Esophagus squamous epithelium (tissue), 5 donors: ENCODE data around the gene VIM. TPM values are rescaled to one million over a fixed set of nuclear protein-coding genes. Genes with fewer than 3 reads are reported as not detected.
"Not testable (repeated sequence)": the region's sequence is repeated elsewhere in the genome, so short reads cannot be mapped to it uniquely, and the experiment has no call there.

Experiments used
- DNase-seq: peaks from one replicate; lab custom pipeline; 2025; lab: John Stamatoyannopoulos, UW
- H3K27ac ChIP-seq, 4 donors: fragments of 200-600 bp; sonication (generic); one replicate each; pipeline ENCODE4 v1.5.1; 2016 to 2019; ENCODE audit warnings: mild to moderate bottlenecking in 1 of 4
- H3K27me3 ChIP-seq, 4 donors: fragments of 200-600 bp; sonication (generic); 1 replicate in 3 of 4; 2 replicates in 1 of 4; pipeline versions ENCODE4 v1.5.1 to v1.6.0; 2017 to 2021; ENCODE audit warnings: antibody characterized with exemption in 1 of 4
- H3K36me3 ChIP-seq, 3 donors: fragments of 200-600 bp; sonication (generic); one replicate each; pipeline ENCODE4 v1.5.1; 2016 to 2019
- H3K4me1 ChIP-seq, 3 donors: fragments of 200-600 bp; sonication (generic); one replicate each; pipeline ENCODE4 v1.5.1; 2017 to 2019
- H3K4me3 ChIP-seq, 4 donors: fragments of 200-600 bp; sonication (generic); 1 replicate in 3 of 4; 2 replicates in 1 of 4; pipeline ENCODE4 v1.5.1; 2016 to 2019; ENCODE audit warnings: mild to moderate bottlenecking in 2 of 4, moderate library complexity in 1 of 4
- H3K9me3 ChIP-seq, 3 donors: fragments of 200-600 bp; sonication (generic); one replicate each; pipeline ENCODE4 v1.5.1; 2016 to 2019
- CTCF ChIP-seq, 6 experiments: fragments of 450-650 bp in 4 of 6; fragments of 200-600 bp in 2 of 6; sonication (generic) in 2 of 6; IDR thresholded peaks; one replicate each; pipeline ENCODE4 v1.5.1; 2016 to 2019; ENCODE audit warnings: antibody characterized with exemption in 6 of 6, mild to moderate bottlenecking in 4 of 6, moderate library complexity in 4 of 6
- POLR2A ChIP-seq, 4 donors: fragments of 450-650 bp; IDR thresholded peaks; one replicate each; pipeline ENCODE4 v1.6.1; 2017; ENCODE audit warnings: antibody characterized with exemption in 4 of 4, mild to moderate bottlenecking in 4 of 4, moderate library complexity in 3 of 4
- WGBS, 2 donors: methylation state at CpG; one replicate each; pipeline ENCODE4 v1.1.5; 2018; 5-methylcytosine and 5-hydroxymethylcytosine counted together
- intact Hi-C: fragments of 100-400 bp; cut with DNase I; formaldehyde crosslinking; loops from one replicate; pipeline ENCODE4 v1.15.0; 2022
- total RNA-seq, 4 donors: library from RNA; depleted of rRNA; stranded (reverse); fragments of >200 nt; gene quantifications; one replicate each; pipeline ENCODE4 v1.1.0, GENCODE V29; 2016
- donor health status: DM: yes; HTN: yes; CAD: no.

The VIM gene
- total RNA-seq, 4 donors from 2014 or later = 55.2 to 1,252 (median 375) TPM

- Histone ChIP-seq H3K36me3 (no peaks in the 10 kb centered on the region), H3K27ac (no peak overlapping the region), H3K4me3 (no peak overlapping the region), H3K27me3 (peaks cover 0 to 10% (median 0%) of the 10 kb centered on the region in 4 donors), H3K4me1 (no peaks in the 10 kb centered on the region), H3K9me3 (peaks cover 6 to 34% (median 20%) of the 10 kb centered on the region in 3 donors)
- no peak for TF ChIP-seq POLR2A (IDR thresholded peaks at IDR 0.05)
- no peak for TF ChIP-seq CTCF (IDR thresholded peaks at IDR 0.05)
- 78 to 88% methylated on average over 4 of the region's 4 CpGs for WGBS, 2 donors
- DNase-seq = no peak
- intact Hi-C loops = no loop called here
These were observed 34.5 kb downstream of the VIM start for GRCh38 chr10:17262502-17262901.

- Histone ChIP-seq H3K27ac (no peak overlapping the region), H3K9me3 (peaks cover 6 to 34% (median 20%) of the 10 kb centered on the region in 3 donors), H3K4me3 (no peak overlapping the region), H3K4me1 (no peaks in the 10 kb centered on the region), H3K36me3 (no peaks in the 10 kb centered on the region), H3K27me3 (peaks cover 0 to 10% (median 0%) of the 10 kb centered on the region in 4 donors)
- 84 to 89% methylated on average over 8 of the region's 8 CpGs for WGBS, 2 donors
- intact Hi-C loops = no loop called here
- no peak for DNase-seq
- TF ChIP-seq POLR2A (IDR thresholded peaks at IDR 0.05) (no peak), CTCF (IDR thresholded peaks at IDR 0.05) (no peak)
These were observed 35.5 kb downstream of the VIM start for GRCh38 chr10:17263580-17263979.

GRCh38 chr10:17265468-17265867 lies 37.4 kb downstream of the VIM start:
- intact Hi-C loops = no loop called here
- 38 to 39% methylated on average over 2 of the region's 2 CpGs for WGBS, 2 donors
- Histone ChIP-seq H3K4me1 (no peaks in the 10 kb centered on the region), H3K27ac (no peak overlapping the region), H3K36me3 (no peaks in the 10 kb centered on the region), H3K4me3 (no peak overlapping the region), H3K27me3 (peaks cover 0 to 10% (median 0%) of the 10 kb centered on the region in 4 donors), H3K9me3 (peaks cover 6 to 34% (median 20%) of the 10 kb centered on the region in 3 donors)
- TF ChIP-seq POLR2A (IDR thresholded peaks at IDR 0.05) (no peak), CTCF (IDR thresholded peaks at IDR 0.05) (no peak)
- DNase-seq = no peak

DNA sequence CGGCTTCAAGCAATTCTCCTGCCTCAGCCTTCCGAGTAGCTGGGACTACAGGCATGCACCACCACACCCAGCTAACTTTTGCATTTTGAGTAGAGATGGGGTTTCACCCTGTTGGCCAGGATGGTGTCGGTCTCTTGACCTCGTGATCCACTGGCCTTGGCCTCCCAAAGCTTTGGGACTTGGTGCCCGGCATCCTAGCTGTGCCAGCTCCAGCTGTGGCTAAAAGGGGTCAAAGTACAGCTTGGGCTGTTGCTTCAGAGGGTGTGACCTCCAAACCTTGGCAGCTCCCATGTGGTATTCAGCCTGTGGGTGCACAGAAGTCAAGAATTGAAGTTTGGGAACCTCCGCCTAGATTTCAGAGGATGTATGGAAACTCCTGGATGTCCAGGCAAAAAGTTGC lies 38.5 kb downstream of the VIM start:
- H3K36me3 ChIP-seq, H3K4me1 ChIP-seq, H3K4me3 ChIP-seq, H3K27ac ChIP-seq, intact Hi-C loops, DNase-seq: not testable (repeated sequence)
- Histone ChIP-seq H3K9me3 (peaks cover 6 to 26% (median 18%) of the 10 kb centered on the region in 3 donors), H3K27me3 (peaks cover 0 to 15% (median 0%) of the 10 kb centered on the region in 4 donors)
- 80 to 95% methylated on average over 1 to 6 of the region's 6 CpGs for WGBS, 2 donors

GRCh38 chr10:17272648-17273047 lies 44.6 kb downstream of the VIM start:
- TF ChIP-seq POLR2A (IDR thresholded peaks at IDR 0.05) (no peak), CTCF (IDR thresholded peaks at IDR 0.05) (no peak)
- Histone ChIP-seq H3K4me1 (no peaks in the 10 kb centered on the region), H3K9me3 (peaks cover 0 to 6% (median 0%) of the 10 kb centered on the region in 3 donors), H3K27ac (no peak overlapping the region), H3K36me3 (no peaks in the 10 kb centered on the region), H3K4me3 (no peak overlapping the region), H3K27me3 (peaks cover 0 to 5% (median 0%) of the 10 kb centered on the region in 4 donors)
- intact Hi-C loops = no loop called here
- DNase-seq = no peak
- WGBS, 2 donors = 93 to 94% methylated on average over 11 to 12 of the region's 12 CpGs

GRCh38 chr10:17273403-17273802 lies 45.4 kb downstream of the VIM start:
- H3K27ac ChIP-seq = no peak overlapping the region
- intact Hi-C loops = no loop called here
- WGBS, 2 donors = 24 to 49% methylated on average over 2 of the region's 2 CpGs
- H3K9me3 ChIP-seq = peaks cover 0 to 6% (median 0%) of the 10 kb centered on the region in 3 donors
- H3K27me3 ChIP-seq = peaks cover 0 to 5% (median 0%) of the 10 kb centered on the region in 4 donors
- H3K4me3 ChIP-seq = no peak overlapping the region
- DNase-seq = no peak
- TF ChIP-seq CTCF (IDR thresholded peaks at IDR 0.05) (no peak), POLR2A (IDR thresholded peaks at IDR 0.05) (no peak)
- H3K4me1 ChIP-seq = no peaks in the 10 kb centered on the region
- no peaks in the 10 kb centered on the region for H3K36me3 ChIP-seq
